GM18909 (cell line): ENCODE data around the gene TMEM145.
"Not testable (repeated sequence)": the region's sequence is repeated elsewhere in the genome, so short reads cannot be mapped to it uniquely, and the experiment has no call there.

Source experiments
- ATAC-seq: cut with Tn5 transposase; IDR thresholded peaks from one replicate; pipeline ENCODE4 v1.9.1; 2021; ENCODE audit warnings: mild to moderate bottlenecking; ENCODE audit not compliant: unreplicated experiment, poor library complexity

The TMEM145 gene

DNA sequence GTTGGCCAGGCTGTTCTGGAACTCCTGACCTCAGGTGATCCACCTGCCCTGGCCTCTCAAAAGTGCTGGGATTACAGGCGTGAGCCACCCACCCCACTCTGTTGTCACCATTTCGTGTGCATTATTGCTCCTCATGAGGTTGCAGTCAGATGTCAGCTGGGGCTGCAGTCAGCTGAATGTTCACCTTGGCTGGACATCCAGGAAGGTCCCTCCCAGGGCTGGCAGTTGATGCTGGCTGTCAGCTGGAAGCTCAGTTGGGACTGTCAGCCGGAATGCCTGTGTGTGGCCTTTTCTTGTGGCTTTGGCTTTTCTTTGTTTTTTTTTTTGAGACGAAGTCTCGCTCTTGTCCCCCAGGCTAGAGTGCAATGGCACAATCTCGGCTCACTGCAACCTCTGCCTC is 18.9 kb downstream of the TMEM145 start:
- no peak for ATAC-seq

DNA sequence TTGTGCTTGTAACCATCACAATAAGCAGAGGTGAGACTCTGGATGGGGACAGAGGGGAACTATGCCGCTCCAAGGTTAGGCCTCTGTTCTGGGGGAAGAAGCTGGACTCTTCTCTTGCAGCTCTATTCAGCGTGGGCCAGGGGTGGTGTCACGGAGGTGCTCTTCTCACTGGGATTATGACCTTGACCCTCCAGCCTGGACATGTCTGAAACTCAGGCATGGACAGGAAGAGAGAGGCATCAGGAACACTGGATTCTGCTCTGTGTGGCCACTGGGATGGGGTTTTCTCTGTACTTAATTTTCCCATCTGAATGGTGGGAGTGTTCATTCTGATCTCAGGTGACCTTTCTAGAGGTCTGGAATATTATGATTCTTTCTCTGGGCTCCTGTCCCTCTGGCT is 19.9 kb downstream of the TMEM145 start:
- no peak for ATAC-seq

DNA sequence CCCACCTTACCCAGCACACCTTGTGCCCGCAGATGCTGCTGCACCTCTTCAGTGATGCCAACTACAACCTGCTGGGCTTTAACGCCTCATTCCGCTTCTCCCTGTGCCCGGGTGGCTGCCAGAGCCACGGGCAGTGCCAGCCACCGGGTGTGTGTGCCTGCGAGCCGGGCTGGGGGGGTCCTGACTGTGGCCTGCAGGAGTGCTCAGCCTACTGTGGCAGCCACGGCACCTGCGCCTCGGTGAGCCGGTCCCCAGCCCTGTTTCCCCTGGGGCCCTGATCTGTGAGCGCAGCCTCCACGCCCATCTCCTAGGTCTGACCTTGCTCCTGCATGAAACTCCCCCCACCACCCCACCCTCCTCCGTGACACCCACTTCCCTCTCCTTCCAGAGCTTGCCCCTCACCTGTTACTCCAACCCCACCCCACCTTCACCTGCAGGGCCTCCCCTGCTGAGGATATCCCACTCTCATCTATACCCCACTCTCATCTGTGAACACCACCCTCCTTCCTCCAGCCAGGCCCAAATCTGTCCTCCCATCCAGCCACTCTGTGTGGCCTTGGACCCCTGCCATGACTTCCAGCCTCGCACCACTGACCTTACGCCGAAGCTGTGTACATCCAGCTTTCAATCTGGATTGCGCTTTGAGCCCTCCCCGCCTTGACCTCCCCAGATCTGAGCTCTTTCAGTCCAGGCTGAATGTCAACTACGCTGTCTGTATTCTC is 21.0 kb downstream of the TMEM145 start:
- ATAC-seq = no peak

DNA sequence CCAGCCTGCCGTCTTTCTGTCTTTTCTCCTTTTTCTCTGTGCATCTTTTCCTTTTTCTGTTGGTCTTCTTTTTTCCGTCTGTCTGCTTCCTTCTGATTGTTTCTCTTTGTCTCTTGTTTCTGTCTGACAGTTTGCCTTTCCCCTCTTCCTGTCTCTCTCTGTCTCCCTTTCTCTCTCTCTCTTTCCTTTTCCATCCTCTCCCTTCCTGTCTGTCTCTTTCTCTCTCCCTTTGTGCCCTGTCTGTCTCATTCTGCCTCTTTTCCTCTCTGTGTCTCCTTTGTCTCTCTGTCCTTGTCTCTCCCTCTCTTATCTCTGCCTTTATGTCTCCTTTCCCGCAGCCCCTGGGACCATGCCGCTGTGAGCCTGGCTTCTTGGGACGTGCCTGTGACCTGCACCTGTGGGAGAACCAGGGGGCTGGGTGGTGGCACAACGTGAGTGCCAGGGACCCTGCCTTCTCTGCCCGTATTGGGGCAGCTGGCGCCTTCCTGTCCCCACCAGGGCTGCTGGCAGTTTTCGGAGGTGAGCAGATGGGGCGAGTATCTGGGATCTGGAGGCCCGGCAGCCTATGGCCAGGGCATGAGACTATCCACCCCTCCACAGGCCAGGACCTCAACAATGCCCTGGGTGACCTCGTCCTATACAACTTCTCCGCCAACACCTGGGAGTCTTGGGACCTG is 21.7 kb downstream of the TMEM145 start:
- ATAC-seq = no peak

DNA sequence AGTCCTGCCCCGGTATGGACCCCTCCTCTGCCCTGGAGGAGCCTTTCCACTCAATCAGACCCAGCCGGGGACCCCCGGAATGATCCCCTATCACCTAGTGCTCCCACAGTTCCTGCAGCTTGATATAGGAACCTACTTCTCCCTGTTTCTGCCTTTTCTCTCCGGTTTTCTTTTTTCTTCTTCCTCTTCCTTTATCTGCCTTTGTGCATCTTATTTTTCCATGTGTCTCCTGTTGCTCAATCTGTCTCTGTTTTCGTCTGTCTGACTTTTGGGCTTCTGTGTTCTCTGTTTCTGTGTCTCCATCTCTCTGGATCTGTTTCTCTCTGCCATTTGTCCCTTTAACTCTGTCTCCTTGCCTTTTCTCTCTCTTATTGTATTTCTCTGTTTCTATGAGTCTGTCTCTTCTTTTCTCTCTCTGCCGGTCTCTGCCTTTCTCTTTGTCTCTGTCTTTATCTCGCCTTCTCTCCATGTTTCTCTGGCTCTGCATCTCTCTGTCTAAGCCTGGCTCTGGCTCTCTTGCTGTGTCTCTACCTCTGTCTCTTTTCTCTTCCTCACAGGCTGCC is 22.3 kb downstream of the TMEM145 start:
- ATAC-seq = no peak

DNA sequence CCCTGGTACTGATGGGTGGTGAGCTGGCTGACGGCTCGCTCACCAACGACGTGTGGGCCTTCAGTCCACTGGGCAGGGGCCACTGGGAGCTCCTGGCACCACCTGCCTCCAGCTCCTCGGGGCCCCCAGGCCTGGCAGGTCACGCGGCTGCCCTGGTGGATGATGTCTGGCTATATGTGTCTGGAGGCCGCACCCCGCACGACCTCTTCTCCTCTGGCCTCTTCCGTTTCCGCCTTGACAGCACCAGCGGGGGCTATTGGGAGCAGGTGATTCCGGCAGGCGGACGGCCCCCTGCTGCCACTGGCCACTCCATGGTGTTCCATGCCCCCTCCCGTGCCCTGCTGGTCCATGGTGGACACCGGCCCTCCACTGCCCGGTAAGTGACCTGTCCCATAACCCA is 22.9 kb downstream of the TMEM145 start:
- no peak for ATAC-seq

DNA sequence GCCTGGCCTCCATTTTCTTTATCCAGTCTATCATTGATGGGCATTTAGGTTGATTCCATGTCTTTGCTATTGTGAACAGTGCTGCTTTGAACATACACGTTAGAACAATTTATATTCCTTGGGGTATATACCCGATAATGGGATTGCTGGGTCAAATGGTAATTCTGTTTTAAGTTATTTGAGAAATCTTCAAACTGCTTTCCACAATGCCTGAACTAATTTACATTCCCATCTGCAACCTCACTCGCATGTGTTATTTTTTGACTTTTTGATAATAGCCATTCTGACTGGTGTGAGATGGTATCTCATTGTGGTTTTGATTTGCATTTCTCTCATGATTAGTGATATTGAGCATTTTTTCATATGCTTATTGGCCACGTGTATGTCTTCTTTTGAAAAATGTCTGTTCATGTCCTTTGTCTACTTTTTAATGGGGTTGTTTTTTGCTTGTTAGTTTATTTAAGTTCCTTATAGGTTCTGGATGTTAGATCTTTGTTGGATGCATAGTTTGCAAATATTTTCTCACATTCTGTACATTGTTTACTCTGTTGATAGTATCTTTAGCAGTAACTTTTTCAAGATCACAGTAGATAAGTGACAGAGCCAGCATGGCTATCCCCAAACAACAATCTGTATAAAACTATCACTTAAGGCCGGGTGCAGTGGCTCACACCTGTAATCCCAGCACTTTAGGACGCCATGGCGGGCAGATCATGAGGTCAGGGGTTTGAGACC is 26.2 kb downstream of the TMEM145 start:
- ATAC-seq = not testable (repeated sequence)

DNA sequence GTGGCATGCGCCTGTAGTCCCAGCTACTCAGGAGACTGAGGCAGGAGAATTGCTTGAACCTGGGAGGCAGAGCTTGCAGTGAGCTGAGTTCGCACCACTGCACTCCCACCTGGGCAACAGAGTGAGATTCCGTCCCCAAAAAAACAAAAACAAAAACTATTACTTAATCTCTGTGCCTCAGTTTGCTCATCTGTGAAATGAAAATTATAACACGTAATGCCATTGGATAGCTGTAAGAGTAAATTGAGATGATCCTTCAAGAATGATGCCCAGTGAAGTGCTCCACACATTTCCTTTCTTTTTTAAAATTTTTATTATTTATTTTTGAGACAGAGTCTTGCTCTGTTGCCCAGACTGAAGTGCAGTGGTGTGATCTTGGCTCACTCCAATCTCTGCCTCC is 26.8 kb downstream of the TMEM145 start:
- ATAC-seq = not testable (repeated sequence)

DNA sequence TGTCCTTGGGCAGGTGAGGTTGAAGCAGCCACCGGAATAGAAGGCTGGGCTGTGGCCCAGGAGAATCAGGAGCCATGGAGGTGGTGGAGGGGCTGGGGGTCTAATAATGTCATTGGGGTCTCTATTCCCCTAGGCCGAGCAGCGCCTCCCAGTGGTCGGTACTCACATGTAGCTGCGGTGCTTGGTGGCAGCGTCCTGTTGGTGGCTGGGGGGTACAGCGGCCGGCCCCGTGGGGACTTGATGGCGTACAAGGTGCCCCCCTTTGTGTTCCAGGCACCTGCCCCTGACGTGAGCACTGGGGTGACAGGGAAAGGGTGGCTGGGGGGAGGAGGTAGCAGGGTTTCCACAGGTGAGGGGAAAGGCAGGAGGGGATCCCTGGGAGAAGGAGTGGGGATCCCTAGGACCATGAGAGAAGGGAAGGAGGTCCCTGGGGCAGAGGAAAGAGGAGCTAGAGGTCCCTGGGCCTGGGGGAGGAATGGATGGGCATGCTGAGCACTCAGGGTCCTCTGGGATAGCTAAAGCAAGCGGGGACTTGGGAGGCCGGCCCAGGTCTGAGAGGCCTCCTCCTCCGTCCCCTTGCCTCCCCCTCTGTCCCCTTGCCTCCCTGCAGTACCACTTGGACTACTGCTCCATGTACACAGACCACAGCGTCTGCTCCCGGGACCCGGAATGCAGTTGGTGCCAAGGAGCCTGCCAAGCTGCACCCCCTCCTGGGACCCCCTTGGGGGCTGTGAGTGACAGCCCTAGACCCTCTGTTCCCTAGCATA is 30.4 kb downstream of the TMEM145 start:
- no peak for ATAC-seq

DNA sequence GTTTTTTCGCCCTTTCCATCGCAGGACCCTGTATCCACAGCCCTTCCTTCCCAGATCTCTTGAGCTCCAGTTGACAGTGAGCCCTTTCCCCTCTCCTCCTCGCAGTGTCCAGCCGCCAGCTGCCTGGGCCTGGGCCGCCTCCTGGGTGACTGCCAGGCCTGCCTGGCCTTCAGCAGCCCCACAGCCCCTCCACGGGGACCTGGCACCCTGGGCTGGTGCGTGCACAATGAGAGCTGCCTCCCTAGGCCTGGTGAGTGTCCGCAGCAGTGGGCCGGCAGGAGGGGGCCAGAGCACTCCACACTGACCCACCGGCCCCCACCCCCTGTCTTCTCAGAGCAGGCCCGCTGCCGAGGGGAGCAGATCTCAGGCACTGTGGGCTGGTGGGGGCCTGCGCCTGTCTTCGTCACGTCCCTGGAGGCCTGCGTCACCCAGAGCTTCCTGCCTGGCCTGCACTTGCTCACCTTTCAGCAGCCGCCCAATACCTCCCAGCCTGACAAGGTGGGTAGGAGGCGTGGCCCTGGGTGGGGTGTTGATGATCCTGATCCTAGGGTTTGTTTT is 31.3 kb downstream of the TMEM145 start:
- no peak for ATAC-seq

DNA sequence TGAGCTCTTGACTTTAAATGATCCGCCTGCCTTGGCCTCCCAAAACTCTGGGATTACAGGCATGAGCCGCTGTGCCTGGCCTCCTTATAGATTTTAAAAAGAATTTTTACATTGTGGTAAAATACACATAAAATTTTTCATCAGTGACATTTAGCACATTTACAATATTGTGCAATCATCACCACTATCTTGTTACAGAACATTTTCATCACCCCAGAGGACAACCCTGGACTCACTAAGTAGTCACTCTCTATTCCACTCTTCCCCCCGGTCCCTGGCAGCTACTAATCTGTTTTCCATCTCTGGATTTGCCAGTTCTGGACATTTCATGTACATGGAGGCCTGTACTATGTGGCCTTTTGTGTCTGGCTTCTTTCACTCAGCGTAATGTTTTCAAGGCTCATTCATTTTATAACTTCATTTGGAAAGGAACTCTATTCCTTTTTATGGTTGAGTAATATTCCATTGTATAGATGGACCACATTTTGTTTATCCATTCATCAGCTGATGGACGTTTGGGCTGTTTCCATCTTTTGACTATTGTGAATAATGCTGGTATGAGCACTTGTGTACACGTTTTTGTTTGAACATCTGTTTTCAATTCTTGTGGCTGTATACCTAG is 32.2 kb downstream of the TMEM145 start:
- ATAC-seq = no peak

DNA sequence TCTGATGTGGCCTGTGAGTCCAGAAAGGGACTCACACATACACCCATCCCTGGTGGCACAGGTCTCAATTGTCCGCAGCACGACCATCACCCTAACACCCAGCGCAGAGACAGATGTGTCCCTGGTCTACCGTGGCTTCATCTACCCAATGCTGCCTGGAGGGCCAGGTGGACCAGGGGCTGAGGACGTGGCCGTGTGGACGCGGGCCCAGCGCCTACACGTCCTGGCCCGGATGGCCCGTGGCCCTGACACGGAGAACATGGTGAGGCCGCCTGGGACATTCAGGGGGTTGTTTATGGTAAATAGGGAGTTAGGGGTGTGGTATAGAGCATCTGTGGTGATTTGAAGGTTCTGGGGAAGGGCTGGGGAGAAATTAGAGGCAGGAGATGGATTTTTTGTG is 35.1 kb downstream of the TMEM145 start:
- no peak for ATAC-seq

DNA sequence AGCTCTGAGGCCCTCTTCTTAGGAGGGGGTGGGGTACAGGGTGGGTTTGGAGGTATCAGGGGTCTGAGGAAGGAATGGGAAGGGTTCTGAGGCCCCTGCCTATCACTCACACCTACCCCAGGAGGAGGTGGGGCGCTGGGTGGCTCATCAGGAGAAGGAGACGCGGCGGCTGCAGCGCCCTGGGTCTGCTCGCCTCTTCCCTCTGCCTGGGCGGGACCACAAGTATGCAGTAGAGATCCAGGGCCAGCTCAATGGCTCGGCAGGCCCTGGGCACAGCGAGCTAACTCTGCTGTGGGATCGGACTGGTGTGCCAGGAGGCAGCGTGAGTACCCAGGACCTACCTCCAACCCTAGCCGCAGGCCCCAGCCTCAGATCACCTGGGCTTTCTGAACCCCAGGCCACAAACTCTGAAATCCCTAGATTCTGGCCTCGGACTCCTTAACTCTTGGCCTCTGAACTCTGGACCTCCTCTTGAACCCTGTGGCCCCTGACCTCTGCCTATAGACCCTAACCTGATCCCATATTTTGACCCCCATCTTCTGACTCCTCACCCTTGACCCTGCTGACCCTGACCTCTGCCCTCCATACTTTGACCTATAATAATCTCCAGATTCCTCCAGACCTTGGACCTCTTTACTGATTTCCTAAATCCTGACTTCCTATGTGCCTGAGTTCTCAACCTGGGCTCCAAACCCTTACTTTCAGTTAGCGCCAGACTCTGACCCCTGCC is 36.4 kb downstream of the TMEM145 start:
- no peak for ATAC-seq

DNA sequence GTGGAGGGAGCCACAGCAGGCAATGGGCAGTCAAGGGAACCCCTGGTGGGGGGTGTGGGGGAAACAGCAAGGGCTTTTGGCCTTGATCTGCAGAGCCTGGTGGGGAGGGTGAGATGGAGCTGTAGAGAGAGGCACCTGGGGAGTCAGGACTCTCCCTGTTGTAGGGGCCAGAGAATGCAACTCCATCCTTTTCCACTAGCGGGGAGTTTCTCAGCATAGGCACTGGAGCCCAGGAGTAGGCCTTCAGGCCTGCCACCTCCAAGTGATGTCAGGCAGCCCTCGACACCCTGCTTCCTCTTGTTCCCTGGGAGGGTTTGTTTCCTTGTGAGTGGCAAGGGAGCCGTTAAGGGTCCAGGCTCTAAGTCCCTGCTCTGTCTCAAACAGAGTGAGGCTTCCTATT is 37.3 kb downstream of the TMEM145 start:
- no peak for ATAC-seq

DNA sequence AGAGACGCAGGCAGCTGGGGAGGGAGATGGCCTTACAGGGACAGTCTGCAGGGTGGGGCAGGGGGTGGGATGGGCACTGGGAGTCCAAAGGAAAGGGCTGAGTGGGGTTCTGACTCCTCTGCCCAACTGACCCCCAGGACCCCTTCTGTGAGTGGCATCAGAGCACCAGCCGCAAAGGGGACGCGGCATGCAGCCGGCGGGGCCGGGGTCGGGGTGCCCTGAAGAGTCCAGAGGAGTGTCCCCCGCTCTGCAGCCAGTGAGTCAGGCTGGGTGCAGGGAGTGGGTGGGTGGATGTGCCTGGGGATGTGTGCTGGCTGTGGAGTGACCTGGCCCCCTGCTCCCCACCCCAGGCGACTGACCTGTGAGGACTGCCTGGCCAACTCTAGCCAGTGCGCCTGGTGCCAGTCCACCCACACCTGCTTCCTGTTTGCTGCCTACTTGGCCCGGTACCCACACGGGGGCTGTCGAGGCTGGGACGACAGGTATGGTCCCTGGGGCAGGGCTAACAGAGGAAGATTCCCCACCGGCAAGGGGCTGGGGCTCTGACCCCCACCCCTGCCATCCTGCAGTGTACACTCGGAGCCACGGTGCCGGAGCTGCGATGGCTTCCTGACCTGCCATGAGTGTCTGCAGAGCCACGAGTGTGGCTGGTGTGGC is 38.1 kb downstream of the TMEM145 start:
- no peak for ATAC-seq

DNA sequence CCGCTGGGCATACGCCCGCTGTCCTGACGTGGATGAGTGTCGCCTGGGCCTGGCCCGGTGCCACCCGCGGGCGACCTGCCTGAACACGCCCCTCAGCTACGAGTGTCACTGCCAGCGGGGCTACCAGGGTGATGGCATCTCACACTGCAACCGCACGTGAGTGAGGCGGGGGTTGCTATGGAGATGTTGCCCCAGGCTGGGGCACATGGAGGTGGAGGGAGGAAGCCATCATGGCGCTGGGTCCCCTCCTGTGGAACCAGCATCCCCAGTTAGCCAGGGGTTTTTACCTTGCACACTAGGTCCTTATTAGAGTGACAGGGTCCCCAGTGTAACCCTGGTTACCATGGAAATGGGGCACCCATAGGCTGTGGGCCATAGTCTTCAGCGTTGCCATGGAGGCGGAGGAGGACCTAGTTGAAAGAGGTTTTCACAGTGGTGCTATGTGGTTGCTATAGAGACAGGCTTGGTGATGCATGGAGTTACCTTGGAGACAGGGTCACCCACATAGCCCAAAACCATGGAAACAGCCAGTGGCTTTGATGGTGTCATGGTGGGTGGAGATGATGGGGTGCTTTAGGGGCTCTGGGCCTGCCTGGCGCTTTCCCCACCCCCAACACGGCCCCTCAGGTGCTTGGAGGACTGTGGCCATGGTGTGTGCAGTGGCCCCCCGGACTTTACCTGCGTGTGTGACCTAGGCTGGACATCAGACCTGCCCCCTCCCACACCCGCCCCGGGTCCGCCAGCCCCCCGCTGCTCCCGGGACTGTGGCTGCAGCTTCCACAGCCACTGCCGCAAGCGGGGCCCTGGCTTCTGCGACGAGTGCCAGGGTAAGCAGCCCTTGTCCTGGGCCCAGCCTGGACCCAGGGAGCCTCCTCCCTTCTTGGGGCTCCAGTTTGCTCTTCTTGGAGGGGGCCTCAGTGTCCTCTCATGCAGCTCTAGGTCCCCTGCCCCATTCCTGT is 39.5 kb downstream of the TMEM145 start:
- ATAC-seq = no peak

DNA sequence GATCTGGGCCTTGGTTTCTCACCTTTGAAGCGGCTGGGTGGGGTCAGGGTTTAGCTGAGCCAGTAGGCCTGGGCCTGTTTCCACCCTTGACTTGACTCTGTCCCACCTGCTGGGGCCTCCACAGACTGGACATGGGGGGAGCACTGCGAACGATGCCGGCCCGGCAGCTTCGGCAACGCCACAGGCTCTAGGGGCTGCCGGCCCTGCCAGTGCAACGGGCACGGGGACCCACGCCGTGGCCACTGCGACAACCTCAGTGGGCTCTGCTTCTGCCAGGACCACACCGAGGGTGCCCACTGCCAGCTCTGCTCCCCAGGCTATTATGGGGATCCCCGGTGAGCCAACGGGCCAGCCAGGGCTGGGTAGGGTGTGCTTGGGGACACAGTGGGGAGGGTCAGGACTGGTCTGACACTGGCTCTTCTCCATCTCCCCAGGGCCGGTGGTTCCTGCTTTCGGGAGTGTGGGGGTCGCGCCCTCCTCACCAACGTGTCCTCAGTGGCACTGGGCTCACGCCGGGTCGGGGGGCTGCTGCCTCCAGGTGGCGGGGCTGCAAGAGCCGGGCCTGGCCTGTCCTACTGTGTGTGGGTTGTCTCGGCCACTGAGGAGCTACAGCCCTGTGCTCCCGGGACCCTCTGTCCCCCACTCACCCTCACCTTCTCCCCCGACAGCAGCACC is 40.4 kb downstream of the TMEM145 start:
- ATAC-seq = no peak
